HG03280 (cell line): ENCODE measurements around the gene ATOH8.

Experiments
- ATAC-seq: cut with Tn5 transposase; IDR thresholded peaks from one replicate; pipeline ENCODE4 v1.9.1; 2021; ENCODE audit warnings: mild to moderate bottlenecking, moderate library complexity; ENCODE audit not compliant: unreplicated experiment

The ATOH8 gene

GRCh38 chr2:85767803-85768665 is 14.2 kb downstream of the ATOH8 start:
- ATAC-seq, result no peak

- no peak for ATAC-seq
Observed at GRCh38 chr2:85768713-85769112, 14.9 kb downstream of the ATOH8 start.

- no peak for ATAC-seq
Observed at GRCh38 chr2:85769236-85769982, 15.6 kb downstream of the ATOH8 start.

GRCh38 chr2:85769983-85770362 is 16.2 kb downstream of the ATOH8 start:
- no peak for ATAC-seq

- ATAC-seq, result no peak
Observed at GRCh38 chr2:85770369-85770768, 16.6 kb downstream of the ATOH8 start.

- ATAC-seq, result no peak
Observed at GRCh38 chr2:85770786-85771409, 17.1 kb downstream of the ATOH8 start.

- no peak for ATAC-seq
Observed at GRCh38 chr2:85771486-85771885, 17.7 kb downstream of the ATOH8 start.

GRCh38 chr2:85772019-85772745 is 18.4 kb downstream of the ATOH8 start:
- no peak for ATAC-seq

GRCh38 chr2:85772841-85773491 is 19.2 kb downstream of the ATOH8 start:
- no peak for ATAC-seq

GRCh38 chr2:85773692-85774091 is 19.9 kb downstream of the ATOH8 start:
- no peak for ATAC-seq

GRCh38 chr2:85774126-85774978 is 20.6 kb downstream of the ATOH8 start:
- ATAC-seq, result no peak

- no peak for ATAC-seq
Observed at GRCh38 chr2:85775406-85776381, 21.9 kb downstream of the ATOH8 start.

GRCh38 chr2:85776672-85777071 is 22.9 kb downstream of the ATOH8 start:
- no peak for ATAC-seq

GRCh38 chr2:85777441-85777861 is 23.7 kb downstream of the ATOH8 start:
- ATAC-seq, result no peak

GRCh38 chr2:85778646-85779379 is 25.0 kb downstream of the ATOH8 start:
- ATAC-seq, result no peak

- no peak for ATAC-seq
Observed at GRCh38 chr2:85779641-85780315, 26.0 kb downstream of the ATOH8 start.

GRCh38 chr2:85780316-85781012 is 26.7 kb downstream of the ATOH8 start:
- no peak for ATAC-seq
